Fibroblast of skin of left biceps (primary cell): Measurements from ENCODE around the gene IRAK4.
"Not testable (repeated sequence)": the region's sequence is repeated elsewhere in the genome, so short reads cannot be mapped to it uniquely, and the experiment has no call there.

Experiments
- DNase-seq, 2 experiments: peaks; one replicate each; pipeline ENCODE4 v3.0.0-alpha.2; 2013; ENCODE audit warnings: low read depth in 2 of 2

Gene IRAK4

DNA sequence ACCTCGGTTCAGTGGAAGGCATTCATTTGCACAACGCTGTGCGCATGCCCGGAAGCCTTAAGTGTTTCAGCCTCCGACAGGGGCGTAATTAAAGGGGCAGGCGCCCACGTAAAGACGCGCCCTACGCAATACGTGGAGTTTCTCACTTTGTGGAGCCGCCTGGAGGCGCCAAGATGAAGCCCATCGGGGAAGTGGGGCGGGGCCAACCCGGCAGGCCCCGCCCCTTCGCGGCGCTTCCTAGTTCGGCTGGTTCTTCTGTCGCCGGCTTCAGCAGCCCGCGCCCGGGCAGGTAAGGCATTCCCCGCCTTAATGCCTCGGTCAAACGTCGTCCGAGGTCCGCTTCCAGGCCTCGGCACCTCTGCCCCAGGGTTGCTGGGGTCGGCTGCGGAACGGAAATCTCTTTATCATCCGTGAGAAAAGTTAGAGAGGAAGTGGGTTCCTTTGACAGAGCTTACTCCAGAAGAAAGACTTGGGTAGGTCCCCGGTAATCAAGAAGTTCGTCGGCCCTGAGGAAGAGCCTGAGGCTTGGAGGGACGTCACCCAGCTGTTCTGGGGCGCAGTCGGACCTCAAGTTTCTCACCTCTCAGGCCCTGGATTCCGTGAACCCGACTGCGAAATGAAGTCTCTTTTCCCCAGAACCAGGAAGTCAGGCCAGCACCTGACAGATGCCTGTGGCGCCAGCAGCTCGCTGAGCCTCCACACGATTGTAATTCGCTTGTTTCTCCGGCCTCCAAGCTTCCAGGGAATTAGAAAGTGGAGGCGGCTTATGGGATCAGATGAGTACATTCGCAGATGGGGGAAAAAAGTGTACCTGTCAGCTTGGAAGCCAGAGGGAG is at the start of gene IRAK4, which contains the start of gene PUS7L:
TSS of gene IRAK4 (plus strand) at position 224 of the 836 bp plus-strand sequence. CDS start 9,161 bp downstream, outside the sequence.
TSS of gene PUS7L (minus strand) at position 63 of the 836 bp plus-strand sequence. CDS start 3,545 bp downstream, outside the sequence.
- DNase-seq: peak; percentile 92 to 93

DNA sequence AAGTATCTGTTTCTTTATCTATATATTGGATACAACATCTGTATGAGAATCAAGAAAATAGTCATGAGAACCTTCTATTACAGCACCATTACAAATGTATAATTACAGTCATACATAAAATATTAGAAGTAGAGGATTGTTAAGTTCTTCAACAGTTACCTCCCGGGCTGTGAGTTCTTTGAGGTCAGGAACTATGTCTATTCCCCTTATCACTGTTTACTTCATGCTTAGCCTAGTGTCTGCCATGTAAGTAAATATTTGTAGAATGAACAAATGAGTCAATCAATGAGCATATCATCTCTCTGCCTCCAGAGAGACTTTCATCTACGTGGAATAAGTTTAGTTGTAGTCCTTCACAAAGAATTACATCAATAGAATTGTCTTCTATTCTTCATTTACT is 47.4 kb upstream of the IRAK4 start:
- no peak for DNase-seq

- no peak for DNase-seq
These were observed 36.1 kb upstream of the IRAK4 start for GRCh38 chr12:43722621-43723020.

- DNase-seq: no peak
These were observed 35.6 kb upstream of the IRAK4 start for GRCh38 chr12:43723134-43723533.

DNA sequence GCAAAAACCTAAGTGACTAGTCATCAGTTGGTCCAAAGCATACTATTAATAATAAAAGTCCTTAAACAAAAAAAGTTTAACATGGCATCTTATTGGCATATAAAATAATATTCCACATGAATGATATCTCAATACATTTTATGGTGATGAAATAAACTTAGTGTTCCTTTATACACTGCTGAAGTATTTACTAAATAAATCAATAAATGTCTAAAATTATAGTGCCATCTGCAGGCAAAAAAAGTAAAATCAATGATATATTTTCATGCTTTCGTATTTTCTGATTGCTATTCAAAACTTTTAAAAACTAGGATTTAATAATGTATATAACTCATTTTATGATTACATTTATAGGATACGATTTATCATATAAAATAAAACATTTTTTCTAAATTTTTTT is 30.6 kb upstream of the IRAK4 start:
- no peak for DNase-seq

DNA sequence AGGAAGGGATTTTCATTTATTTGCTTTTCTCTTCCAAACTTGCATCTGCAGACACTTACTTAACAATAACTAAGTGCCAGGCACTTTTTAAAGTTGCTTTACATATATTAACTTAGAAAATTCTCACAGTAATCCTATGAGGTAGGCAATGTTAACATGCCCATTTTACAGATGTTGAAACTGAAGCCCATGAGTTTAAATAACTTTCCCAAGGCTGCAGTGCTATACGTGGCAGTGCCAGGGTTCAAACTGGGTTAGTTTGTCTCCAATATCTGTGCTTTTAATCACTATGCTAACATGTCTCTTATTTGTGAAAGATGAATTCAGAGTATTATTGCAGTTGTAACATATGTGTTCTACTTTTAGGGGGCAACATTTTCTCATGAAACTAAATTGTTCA is 30.1 kb upstream of the IRAK4 start:
- DNase-seq: no peak

DNA sequence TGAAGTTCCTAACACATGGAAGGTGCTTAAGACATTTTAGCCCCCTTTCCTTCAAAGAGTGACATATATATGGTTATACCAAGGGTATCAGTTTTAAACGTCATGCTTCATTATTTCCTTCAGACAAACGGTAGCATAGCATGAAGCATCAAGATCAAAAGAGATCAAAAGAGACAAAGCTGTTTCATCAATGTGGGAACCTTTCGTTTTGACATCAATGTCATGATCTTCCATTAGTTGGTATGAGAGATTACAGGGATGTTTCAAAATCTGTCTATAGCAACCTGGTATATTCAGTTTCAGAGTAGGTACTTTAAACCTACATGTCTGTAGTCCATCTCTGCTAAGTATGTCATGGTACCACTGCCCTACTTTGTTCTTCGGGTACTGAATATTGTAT is 28.5 kb upstream of the IRAK4 start:
- DNase-seq: no peak

GRCh38 chr12:43733687-43734086 is 25.1 kb upstream of the IRAK4 start:
- DNase-seq: no peak

DNA sequence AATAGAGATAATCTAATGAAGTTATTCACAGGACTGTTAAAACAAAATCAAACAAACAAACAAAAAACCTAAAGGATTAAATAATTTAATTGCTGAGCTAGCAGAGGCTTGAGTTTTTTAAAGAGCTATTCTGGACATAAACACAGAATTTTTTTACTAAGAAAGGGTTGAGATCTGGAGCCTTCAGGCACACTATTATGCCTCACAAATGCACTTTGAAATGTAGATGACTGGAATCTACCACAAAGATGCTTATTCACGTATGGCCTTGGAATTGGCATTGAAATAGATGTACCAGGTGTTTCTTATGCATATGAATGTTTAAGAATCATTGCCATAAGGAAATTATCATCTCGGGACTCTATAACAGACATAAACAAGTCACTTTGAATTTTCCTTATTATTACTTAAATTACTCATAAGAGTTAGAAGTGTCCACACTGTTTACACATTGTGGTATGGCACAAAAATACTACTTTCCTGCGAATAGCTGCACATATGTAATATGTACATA is 21.8 kb upstream of the IRAK4 start:
- DNase-seq: no peak

- DNase-seq: peak; percentile 43 to 54
These were observed 21.1 kb upstream of the IRAK4 start for GRCh38 chr12:43737646-43738045.

- no peak for DNase-seq
These were observed 18.1 kb upstream of the IRAK4 start for GRCh38 chr12:43740511-43741100.

- DNase-seq: peak; percentile 54 to 64
These were observed 16.6 kb upstream of the IRAK4 start for GRCh38 chr12:43742106-43742505.

GRCh38 chr12:43744826-43745225 is 13.9 kb upstream of the IRAK4 start:
- DNase-seq: no peak

DNA sequence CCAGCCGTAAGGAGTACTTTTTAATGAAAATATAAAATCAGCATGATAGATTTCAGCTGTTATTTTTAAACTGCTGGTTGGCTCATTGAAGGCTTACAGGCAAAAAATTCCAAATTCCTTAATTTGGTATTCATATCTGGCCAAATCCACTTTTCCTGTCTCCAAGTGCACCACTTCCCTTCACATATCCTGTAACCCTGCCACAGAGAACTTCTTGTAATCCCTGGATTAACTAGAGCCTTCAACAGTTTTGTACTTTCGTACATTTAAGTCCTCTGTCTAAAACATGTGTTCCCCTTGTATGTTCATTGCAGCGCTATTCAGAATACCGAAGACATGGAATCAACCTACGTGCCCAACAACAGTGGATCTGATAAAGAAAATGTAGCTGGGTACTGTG is 9.7 kb upstream of the IRAK4 start:
- no peak for DNase-seq

DNA sequence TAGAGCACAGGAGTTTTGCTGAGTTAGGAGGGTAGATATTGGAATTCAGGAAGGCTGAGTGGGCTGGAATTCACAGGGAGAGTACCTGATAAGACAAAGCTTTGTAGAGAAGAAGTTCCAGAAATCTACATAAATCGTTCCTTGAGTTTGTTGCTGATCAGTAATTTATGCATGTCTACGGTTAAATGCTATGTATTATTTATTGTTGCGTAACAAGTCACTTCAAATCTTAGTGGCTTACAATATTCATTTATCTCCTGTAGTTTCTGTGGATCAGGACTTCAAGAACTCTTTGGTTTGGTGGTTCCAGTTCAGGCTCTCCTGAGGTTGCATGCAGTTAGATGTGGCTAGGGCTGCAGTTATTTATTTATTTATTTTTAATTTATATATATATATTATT is 7.9 kb upstream of the IRAK4 start:
- no peak for DNase-seq

DNA sequence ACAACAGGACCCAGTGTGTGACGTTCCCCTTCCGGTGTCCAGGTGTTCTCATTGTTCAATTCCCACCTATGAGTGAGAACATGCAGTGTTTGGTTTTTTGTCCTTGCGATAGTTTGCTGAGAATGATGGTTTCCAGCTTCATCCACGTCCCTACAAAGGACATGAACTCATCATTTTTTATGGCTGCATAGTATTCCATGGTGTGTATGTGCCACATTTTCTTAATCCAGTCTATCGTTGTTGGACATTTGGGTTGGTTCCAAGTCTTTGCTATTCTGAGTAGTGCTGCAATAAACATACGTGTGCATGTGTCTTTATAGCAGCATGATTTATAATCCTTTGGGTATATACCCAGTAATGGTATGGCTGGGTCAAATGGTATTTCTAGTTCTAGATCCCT is 7.4 kb upstream of the IRAK4 start:
- not testable (repeated sequence) for DNase-seq

GRCh38 chr12:43754015-43754414 is 4.7 kb upstream of the IRAK4 start:
- no peak for DNase-seq

DNA sequence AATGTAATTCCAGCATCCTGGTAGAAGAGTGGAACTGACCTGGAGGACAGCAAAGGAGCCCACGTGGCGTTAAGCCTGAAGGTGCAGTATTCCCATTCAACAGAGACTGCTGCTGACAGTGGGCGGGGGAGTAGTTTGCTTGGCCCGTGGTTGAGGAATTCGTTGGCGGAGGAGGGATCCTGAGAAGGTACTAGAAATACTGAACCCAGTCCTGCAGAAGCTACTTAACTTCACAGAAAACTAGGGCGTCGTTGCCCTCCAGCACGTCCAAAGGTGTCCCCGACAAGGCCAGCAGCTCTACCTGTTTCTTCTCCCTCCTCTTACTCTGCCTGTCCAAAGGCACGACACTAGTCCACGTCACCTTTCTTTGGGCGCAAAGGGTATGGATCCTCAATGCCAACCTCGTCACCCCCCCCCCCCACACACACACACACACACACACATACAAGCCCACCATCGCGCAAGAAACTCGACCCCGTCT is 464 bp upstream of the IRAK4 start:
- no peak for DNase-seq

- no peak for DNase-seq
These were observed 1.6 kb downstream of the IRAK4 start for GRCh38 chr12:43760396-43760795.

DNA sequence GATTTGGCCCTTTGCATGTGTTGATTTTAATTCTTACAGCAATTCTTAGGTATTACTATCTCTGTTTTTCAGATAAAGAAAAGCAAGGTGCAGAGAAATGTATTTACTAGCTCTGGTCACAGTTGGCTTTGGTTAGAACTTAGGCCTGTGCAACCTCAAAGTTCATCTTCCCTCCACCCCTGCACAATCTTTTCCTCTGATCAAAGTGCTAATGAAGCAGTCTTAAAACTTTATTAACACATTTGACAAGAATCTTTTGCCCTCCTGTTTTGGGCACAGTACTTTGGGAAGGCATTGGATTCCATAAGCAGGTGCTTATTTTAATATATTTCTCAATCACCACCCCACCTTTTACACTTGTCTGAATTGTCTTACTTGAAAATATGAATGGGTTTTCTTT is 2.7 kb downstream of the IRAK4 start:
- DNase-seq: no peak

- DNase-seq: no peak
These were observed 3.8 kb downstream of the IRAK4 start for GRCh38 chr12:43762596-43762995.

DNA sequence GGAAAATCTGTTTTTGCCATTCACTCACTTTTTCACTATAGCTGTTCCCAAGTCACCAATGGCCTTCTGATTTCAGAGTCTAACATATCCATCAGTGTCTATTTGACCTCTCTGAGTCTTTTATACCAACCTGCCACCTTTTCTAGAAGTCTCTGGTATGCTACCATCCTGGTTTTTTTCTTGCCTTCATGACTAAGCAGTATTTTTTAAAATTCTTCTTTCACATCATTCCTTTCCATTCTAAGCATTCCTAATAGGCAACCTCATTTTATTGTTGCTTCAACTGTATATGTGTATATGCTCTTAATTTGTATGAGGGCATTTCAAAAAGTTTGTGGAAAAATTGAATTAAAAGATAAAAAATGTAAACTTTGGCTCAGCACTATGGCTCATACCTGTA is 5.0 kb downstream of the IRAK4 start:
- DNase-seq: no peak

GRCh38 chr12:43764528-43764927 is 5.8 kb downstream of the IRAK4 start:
- DNase-seq: no peak
